LNCaP clone FGC (cell line): Measurements from ENCODE around the gene NAXD.
A peak's percentile ranks its signal among the peaks of the same experiment; 100 is the strongest.
"Not testable (repeated sequence)": the region's sequence is repeated elsewhere in the genome, so short reads cannot be mapped to it uniquely, and the experiment has no call there.

Source experiments
- DNase-seq: peaks from one replicate; pipeline ENCODE4 v3.0.0-alpha.2; 2011; ENCODE audit warnings: low read depth
- H3K4me3 ChIP-seq: 2 replicates; pipeline ENCODE4 v1.5.1; 2011; ENCODE audit warnings: mild to moderate bottlenecking, low read depth, low read length, control low read depth
- TF ChIP-seq, protein P1 (sequence below): IDR thresholded peaks from 2 replicates; pipeline ENCODE4 v1.5.1; 2012; ENCODE audit warnings: mild to moderate bottlenecking; ENCODE audit not compliant: control insufficient read depth, insufficient read depth; ENCODE audit errors: extremely low read depth

Gene NAXD

DNA sequence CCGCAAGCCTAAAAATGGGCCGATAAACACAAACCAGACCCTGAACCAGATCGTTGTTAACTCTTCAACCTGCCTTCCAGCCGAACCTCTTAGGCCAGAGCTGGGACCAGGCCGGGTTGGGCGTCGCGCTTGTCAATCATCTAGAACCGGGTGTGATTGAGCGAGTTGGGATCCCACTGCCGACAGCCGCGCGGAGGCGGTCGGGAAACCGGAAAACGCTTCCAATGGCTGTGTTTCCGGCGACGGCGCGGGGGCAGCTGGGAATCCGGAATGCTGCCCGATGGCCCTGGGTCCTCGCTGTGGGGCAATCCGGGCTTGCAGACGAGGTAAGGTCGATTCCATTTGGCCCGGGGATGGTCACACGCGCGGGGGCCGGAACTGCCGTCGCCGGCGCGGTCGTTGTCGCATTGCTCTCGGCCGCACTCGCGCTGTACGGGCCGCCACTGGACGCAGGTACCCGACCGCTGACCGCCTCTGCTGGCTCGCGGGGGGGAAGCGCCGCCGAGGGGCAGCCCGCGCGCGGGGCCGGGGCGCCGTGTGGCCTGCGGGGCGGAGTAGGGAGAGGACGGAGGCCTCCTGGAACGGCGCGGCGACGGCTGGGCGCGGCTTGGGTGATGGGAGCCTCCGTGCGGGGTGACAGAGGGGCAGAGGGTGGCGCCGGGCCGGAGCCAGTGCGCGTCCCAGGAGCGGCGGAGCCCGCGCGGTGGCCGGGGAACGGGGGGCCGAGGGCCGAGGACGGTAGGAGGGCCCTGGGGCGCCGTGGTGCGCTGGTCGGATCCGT is at the start of gene NAXD:
Gene NAXD (plus strand): TSS at position 224 of the 781 bp plus-strand sequence. CDS start 57 bp downstream, at position 281.
- peak; percentile 90 for DNase-seq
- H3K4me3 ChIP-seq: peak within 1 kb of the TSS; percentile 89
- TF ChIP-seq, protein P1, sequence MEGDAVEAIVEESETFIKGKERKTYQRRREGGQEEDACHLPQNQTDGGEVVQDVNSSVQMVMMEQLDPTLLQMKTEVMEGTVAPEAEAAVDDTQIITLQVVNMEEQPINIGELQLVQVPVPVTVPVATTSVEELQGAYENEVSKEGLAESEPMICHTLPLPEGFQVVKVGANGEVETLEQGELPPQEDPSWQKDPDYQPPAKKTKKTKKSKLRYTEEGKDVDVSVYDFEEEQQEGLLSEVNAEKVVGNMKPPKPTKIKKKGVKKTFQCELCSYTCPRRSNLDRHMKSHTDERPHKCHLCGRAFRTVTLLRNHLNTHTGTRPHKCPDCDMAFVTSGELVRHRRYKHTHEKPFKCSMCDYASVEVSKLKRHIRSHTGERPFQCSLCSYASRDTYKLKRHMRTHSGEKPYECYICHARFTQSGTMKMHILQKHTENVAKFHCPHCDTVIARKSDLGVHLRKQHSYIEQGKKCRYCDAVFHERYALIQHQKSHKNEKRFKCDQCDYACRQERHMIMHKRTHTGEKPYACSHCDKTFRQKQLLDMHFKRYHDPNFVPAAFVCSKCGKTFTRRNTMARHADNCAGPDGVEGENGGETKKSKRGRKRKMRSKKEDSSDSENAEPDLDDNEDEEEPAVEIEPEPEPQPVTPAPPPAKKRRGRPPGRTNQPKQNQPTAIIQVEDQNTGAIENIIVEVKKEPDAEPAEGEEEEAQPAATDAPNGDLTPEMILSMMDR: no peak

DNA sequence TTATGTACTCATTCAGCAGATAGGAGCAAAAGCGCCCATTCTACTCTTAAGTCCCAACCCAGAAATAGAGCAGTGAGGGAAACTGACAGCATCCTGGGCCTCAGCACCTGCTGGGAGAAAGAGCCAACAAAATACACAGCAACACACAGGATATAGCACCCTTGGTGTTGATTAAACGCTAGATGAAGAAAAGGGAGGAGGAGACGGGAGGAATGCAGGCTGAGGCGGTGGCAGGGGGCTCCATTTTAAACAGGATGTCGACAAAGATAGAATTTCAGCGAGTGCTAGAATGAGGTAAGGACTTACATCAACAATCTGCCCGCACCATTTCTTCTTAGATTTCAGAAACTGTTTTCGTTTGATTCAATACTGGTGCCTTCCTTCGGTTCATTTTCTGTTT is 49.2 kb upstream of the NAXD start:
- TF ChIP-seq, protein P1: no peak
- no peak overlapping the region for H3K4me3 ChIP-seq
- no peak for DNase-seq

DNA sequence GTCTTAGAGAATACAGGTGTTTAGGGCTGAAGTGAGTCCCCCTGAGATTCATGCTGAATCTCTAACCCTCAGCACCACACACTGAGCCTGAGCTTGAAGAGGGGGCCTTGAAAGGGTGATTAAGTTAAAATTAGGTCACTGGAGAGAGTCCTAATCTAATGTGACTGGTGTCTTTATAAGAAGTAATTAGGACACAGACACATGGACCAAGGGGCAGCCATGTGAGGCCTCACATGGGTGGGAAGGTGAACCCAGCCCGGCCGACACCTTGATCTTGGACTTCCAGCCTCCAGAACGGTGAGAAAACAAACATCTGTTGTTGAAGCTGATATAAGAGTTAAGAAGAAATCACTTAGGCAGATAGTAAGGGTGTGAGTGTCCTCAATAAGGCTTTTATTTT is 46.7 kb upstream of the NAXD start:
- DNase-seq: no peak
- no peak overlapping the region for H3K4me3 ChIP-seq
- TF ChIP-seq, protein P1: no peak

DNA sequence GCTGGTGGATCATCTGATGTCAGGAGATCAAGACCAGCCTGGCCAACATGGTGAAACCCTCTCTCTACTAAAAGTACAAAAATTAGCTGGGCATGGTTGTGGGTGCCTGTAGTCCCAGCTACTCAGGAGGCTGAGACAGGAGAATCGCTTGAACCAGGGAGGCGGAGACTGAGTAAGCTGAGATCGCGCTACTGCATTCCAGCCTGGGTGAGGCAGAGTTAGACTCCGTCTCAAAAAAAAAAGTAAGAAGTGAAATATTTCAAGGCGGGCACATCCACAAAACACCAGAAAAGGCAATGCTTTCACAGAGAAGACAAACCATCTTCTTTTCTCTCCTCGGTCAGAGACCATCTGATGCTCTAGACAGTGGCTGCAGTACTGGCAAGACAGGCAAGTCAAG is 45.4 kb upstream of the NAXD start:
- not testable (repeated sequence) for H3K4me3 ChIP-seq

DNA sequence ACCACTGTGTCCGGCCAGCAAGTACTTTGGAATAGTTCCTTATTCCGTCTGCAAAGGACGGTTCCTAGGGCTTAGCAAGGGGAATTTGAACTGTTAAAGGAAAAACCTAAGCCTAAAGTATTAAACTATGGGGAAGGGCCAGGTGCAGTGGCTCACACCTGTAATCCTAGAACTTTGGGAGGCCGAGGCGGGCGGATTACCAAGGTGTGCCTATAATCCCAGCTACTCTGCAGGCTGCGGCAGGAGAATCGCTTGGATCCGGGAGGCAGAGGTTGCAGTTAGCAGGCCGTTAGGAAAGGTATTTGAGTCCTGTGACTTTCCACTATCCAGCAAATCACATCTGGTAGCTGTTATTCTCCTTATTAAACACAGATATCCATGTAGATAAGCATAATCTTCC is 44.5 kb upstream of the NAXD start:
- TF ChIP-seq, protein P1: no peak
- no peak overlapping the region for H3K4me3 ChIP-seq
- DNase-seq: no peak

More for the DNA sequence above, 45.4 kb upstream of the NAXD start:
- DNase-seq: not testable (repeated sequence)

DNA sequence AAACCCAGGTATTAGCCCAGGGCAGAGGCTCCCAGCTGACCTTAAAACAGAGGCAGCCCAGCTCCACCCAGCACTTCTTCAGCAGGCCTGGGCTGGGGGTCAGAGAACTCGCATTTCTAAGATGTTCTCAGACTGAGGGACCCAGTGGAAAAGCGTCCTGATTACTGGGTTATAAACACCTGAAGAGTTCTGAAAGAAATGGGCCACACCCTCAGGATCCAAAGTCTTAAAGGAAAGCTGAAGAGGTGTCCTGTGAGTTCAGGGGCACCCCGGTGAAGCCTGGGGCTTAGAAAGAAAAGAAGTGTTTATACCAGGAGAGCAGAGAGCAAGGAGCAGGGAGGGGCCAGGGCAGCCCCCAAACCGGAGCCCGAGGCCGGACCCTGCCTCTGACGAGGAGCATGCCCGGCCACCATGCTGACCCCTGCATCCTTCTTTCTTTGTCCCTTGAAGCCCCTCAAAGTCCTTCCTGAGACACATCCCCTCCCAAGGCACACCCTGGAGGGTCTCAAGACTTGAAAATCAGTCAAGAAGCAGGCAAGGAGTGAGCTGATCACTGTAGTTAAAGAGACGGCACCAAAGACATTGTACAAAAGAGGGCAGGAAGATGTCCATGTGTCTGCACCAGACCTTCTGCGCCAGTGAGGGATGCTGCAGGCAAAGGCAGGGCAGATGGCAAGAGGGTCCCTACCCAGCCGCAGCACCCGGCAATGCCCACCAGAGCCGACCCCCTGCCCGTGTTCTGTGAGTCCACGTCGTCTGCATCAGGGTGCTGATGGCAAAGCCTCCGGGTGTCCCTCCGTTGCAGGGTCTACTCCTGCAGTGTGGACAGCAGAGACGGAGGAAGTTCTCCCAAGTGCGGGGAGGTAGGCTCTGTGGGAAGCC is 43.2 kb upstream of the NAXD start:
- no peak overlapping the region for H3K4me3 ChIP-seq
- TF ChIP-seq, protein P1: no peak
- no peak for DNase-seq

DNA sequence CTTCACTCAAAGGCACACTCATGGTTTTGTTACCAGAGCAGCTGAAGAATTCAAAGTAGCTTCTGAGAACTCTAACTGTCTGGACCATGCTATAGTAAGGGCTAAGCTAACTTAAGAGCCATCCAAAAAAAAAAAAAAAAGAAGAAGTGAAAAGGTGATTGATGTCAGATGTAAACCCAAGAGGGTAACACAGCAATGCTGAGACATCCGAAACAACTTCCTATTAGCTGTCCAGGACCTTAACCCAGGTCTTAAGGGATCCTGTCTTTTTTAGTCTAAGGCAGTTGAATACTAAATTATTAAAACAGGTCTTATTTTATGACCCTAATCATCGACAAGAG is 42.6 kb upstream of the NAXD start:
- no peak overlapping the region for H3K4me3 ChIP-seq
- no peak for DNase-seq
- TF ChIP-seq, protein P1: no peak
